Daoy (cell line): ENCODE results near the gene GALNT5. TPM values are rescaled to one million over a fixed set of nuclear protein-coding genes. Genes with fewer than 3 reads are reported as not detected.
"Not testable (repeated sequence)": the region's sequence is repeated elsewhere in the genome, so short reads cannot be mapped to it uniquely, and the experiment has no call there.

Experiments
- DNase-seq: peaks from one replicate; pipeline ENCODE4 v3.0.0-alpha.2; 2015; ENCODE audit warnings: low read depth
- total RNA-seq: library from RNA; depleted of rRNA; stranded (reverse); fragments of >200 nt; shearing (Covaris generic); gene quantifications from 2 replicates; pipeline ENCODE4 v1.2.3, GENCODE V29; 2014

Gene GALNT5
- total RNA-seq, 1 experiment from 2014 or later, result under 0.01 TPM

- DNase-seq, result peak; percentile 66
Measured at GRCh38 chr2:157327621-157328500, 70.4 kb downstream of the GALNT5 start.

GRCh38 chr2:157329524-157329923 is 72.0 kb downstream of the GALNT5 start:
- peak; percentile 10 for DNase-seq

GRCh38 chr2:157333304-157334047 is 76.0 kb downstream of the GALNT5 start:
- DNase-seq, result no peak

- DNase-seq, result no peak
Measured at GRCh38 chr2:157334335-157334734, 76.8 kb downstream of the GALNT5 start.

GRCh38 chr2:157334797-157335196 is 77.3 kb downstream of the GALNT5 start:
- peak; percentile 7 for DNase-seq

- peak; percentile 12 for DNase-seq
Measured at GRCh38 chr2:157336137-157337010, 78.9 kb downstream of the GALNT5 start.

- DNase-seq, result no peak
Measured at GRCh38 chr2:157337978-157338377, 80.5 kb downstream of the GALNT5 start.

GRCh38 chr2:157339965-157340655 is 82.6 kb downstream of the GALNT5 start:
- DNase-seq, result peak; percentile 9

GRCh38 chr2:157341381-157341780 is 83.9 kb downstream of the GALNT5 start:
- not testable (repeated sequence) for DNase-seq

- no peak for DNase-seq
Measured at GRCh38 chr2:157345647-157346389, 88.3 kb downstream of the GALNT5 start.

- DNase-seq, result no peak
Measured at GRCh38 chr2:157348291-157348921, 90.9 kb downstream of the GALNT5 start.

GRCh38 chr2:157349949-157350515 is 92.5 kb downstream of the GALNT5 start:
- peak; percentile 3 for DNase-seq

GRCh38 chr2:157355618-157356017 is 98.1 kb downstream of the GALNT5 start:
- DNase-seq, result peak; percentile 11

- no peak for DNase-seq
Measured at GRCh38 chr2:157359628-157360027, 102.1 kb downstream of the GALNT5 start.

GRCh38 chr2:157361526-157361925 is 104.0 kb downstream of the GALNT5 start:
- DNase-seq, result no peak

- no peak for DNase-seq
Measured at GRCh38 chr2:157362627-157363026, 105.1 kb downstream of the GALNT5 start.

- DNase-seq, result no peak
Measured at GRCh38 chr2:157363612-157364101, 106.2 kb downstream of the GALNT5 start.
